GM11168 (cell line): Measurements from ENCODE around the gene HIPK2.

ENCODE experiments used
- in situ Hi-C: fragments of 300-500 bp; cut with MboI; formaldehyde crosslinking; loops from one replicate; pipeline ENCODE4 v1.12.0; 2022; ENCODE audit warnings: low sequenced_read_pairs; ENCODE audit not compliant: unreplicated experiment

HIPK2 gene

GRCh38 chr7:139700505-139701235, 77.1 kb downstream of the HIPK2 start:
- in situ Hi-C loops: no loop called here

DNA sequence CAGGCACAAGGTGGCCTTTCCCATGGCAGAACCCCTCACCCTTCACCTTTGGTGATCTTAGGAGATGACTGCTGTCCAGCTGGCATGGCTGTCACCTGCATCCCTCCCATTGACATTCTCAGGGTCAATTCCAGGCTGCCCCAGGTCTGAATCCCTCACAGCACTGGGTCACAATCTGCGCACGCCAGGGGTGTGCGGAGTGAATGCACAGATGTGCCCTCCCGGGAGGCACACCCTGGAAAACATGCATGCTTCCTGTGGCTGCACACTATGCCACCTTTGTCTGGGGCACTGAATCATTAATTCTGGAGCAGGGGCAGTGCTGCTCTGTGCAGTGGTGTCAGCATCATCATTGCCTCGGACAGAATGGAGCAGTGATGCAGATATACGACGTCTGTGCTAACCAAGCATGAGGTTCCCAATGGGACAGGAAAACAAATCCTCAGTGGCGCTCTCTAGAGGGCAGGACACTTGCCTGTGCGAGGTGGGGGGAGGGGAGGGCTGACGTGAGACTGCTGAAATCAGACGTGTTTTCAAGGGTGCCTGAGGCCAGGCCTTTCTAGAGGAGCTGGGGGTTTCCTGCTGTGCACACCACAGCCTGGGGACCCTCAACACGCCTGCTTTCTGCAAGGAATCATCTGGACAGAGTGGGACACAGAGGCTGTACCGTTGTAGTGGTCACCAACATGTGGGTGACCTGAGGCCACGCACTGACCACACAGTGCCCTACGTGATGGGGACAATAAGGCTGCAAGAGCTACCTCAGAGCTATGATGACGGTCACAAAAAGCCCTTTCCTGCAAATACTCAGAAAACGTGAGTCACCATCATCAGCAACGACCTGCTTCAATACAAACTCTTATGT, 77.9 kb downstream of the HIPK2 start:
- in situ Hi-C loops: no loop called here

- in situ Hi-C loops: no loop called here
These were observed 79.0 kb downstream of the HIPK2 start for GRCh38 chr7:139698844-139699243.

DNA sequence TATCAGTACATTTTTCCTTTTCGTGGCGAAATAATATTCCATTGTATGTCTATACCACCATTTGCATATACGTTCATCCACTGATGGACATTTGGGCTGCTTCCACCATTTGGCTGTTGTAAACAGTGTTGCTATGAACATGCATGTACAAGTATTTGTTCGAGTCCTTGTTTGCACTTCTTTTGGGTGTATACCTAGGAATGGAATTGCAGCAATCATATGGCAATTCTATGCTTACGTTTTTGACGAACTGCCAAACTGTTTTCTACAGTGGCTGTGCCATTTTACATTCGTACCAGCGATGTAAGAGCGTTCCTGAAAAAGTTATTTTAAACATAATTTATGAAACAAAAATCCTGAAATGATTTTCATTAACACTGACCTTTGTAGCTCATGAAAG, 79.5 kb downstream of the HIPK2 start:
- in situ Hi-C loops: no loop called here

- in situ Hi-C loops: no loop called here
These were observed 80.7 kb downstream of the HIPK2 start for GRCh38 chr7:139697056-139697455.

- in situ Hi-C loops: no loop called here
These were observed 81.2 kb downstream of the HIPK2 start for GRCh38 chr7:139696552-139696951.

GRCh38 chr7:139695588-139695987, 82.2 kb downstream of the HIPK2 start:
- in situ Hi-C loops: no loop called here

DNA sequence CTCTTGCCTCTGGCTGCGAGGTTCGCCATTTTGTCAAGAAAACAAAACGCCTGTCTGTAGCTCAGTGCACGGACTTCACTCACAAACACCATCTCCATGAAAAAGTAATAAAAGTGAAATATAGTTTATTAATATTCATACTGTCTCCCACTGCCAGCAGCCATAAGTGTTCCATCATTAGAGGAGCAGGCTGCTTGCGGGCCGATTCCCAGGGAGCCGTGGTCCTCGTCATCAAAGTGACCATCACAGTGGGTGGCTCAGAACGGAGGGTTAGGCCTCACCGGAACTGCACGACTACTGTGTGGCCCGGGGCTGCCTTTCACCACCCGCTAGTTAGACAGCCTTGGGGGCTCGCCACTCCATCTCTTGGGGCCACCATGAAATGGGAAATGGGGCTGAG, 82.7 kb downstream of the HIPK2 start:
- in situ Hi-C loops: no loop called here

DNA sequence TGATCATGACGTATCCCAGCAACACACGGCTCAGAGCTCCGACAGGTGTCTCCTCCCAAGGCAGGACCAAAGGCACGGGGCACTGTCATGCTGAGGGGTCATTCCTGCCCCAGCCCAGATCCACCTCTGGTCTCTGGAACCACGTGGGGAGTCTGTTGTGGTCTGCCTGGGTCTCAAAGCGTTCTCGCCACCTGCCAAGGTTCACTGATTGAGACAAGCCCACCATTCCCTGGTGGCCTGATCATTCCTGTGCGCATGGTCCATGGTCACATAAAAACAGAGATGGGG, 83.5 kb downstream of the HIPK2 start:
- in situ Hi-C loops: no loop called here

GRCh38 chr7:139693651-139694388, 84.0 kb downstream of the HIPK2 start:
- in situ Hi-C loops: no loop called here

GRCh38 chr7:139692723-139693122, 85.1 kb downstream of the HIPK2 start:
- in situ Hi-C loops: no loop called here

GRCh38 chr7:139691253-139691781, 86.5 kb downstream of the HIPK2 start:
- in situ Hi-C loops: no loop called here

GRCh38 chr7:139687980-139688632, 89.7 kb downstream of the HIPK2 start:
- in situ Hi-C loops: no loop called here

- in situ Hi-C loops: no loop called here
These were observed 90.4 kb downstream of the HIPK2 start for GRCh38 chr7:139687211-139687954.

DNA sequence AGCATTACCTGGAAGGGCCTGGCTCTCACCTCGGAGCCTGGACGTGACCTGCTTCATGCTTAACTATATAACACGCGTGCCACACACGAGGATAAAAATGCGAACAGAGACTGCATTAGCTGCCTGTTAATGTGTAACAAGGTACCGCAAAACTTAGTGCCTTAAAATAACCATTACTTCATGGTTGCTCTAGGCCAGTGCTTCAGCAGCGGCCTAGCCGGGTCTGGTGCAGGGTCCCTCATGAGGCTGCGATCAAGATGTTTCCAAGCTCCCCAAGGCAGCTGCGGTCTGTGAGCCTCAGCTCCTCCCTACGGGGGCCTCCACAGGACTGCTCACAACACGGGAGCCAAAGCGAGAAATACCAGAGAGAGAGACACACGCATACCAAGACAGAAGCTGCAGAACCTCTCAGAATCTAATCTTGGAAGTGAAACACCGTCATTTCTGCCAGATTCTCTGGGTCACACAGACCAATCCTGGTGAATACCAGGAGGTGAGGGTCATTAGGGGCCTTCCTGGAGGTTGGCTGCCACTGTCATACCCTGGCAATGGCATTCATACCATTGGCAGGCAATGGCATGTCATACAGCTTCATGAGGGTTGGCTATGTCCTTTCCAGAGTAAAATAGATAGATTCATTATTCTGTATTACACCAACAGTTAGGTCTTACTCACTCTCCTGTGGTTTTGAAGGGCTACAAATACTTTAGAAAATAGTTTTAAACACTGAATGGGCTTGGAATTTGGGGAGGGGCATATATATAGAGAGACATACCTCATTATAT, 94.5 kb downstream of the HIPK2 start:
- in situ Hi-C loops: no loop called here

DNA sequence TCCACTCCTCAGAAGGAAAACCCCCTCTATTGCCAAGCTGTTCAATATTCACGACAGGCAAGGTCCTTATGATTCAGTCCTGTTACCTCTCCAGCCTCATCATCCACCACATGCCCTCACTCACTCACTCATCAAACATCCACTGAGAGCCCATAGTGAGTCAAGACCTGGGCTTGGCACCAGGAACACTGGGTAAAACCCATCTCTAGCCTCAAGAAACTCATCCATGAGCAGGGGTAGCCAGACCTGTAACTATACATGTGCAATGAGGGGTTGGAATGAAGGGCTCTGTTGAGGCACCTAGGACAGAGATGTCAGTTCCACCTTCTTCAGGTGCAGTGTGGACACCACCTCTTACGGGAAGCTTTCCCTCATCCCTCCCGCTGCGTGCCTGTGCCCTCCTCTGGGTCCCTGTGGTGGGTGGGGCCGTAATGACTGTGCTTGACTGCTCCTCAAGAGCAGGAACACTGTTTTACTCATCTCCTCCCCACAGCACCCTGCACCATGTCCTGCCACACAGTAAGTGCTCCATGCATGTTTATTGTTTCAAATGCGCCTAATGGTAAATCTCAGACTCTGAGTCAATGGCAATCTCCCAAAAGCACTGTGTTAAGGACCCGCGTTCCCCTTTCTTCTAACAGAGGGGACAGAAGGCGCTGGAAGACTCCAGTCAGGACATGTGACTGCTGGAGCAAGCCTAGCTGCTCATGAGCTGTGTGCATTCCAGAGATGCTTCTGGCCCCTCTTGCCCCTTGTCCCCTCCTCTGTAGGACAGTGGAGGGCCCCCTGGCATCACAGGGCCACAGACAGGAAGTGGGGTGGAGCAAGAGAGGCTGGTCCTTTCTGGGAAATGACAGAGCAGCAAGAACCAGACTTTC, 95.4 kb downstream of the HIPK2 start:
- in situ Hi-C loops: no loop called here

- in situ Hi-C loops: no loop called here
These were observed 96.0 kb downstream of the HIPK2 start for GRCh38 chr7:139681812-139682135.

DNA sequence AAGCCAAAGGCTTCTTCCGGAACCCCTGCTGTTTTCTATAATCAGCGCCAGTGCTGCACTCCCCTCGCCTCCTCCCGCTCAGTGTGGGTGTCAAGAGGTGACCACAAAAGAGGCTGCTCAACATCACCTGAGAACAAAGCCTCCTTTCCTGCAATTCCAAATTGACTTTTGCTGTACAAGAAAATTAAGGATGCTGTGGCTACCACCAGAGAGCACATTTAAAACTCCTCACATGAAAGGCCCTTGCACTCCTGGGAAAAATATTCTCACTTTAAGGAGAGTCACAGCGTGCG, 96.4 kb downstream of the HIPK2 start:
- in situ Hi-C loops: no loop called here
